Smooth muscle cell (in vitro differentiated cells): ENCODE results near the gene FBXO45. TPM values are rescaled to one million over a fixed set of nuclear protein-coding genes. Genes with fewer than 3 reads are reported as not detected.
"Not testable (repeated sequence)": the region's sequence is repeated elsewhere in the genome, so short reads cannot be mapped to it uniquely, and the experiment has no call there.

Experiments used
- DNase-seq: peaks from one replicate; lab custom pipeline; 2025; ENCODE audit not compliant: unreplicated experiment; lab: John Stamatoyannopoulos, UW
- H2AFZ ChIP-seq: fragments of 200-600 bp; sonication (generic); 2 replicates; pipeline ENCODE4 v1.6.0; 2016; ENCODE audit warnings: antibody characterized with exemption, low read depth, mild to moderate bottlenecking
- H3F3A ChIP-seq: fragments of 200-600 bp; sonication (generic); 2 replicates; pipeline ENCODE4 v1.6.0; 2017; ENCODE audit warnings: antibody characterized with exemption, low read depth
- H3K27ac ChIP-seq: fragments of 200-600 bp; sonication (generic); 2 replicates; pipeline ENCODE4 v1.5.1; 2016; ENCODE audit warnings: low read depth, mild to moderate bottlenecking
- H3K27me3 ChIP-seq: fragments of 200-600 bp; sonication (generic); 2 replicates; pipeline ENCODE4 v1.6.1; 2016; ENCODE audit warnings: low read depth, mild to moderate bottlenecking
- H3K36me3 ChIP-seq: fragments of 200-600 bp; sonication (generic); 2 replicates; pipeline ENCODE4 v1.5.1; 2016; ENCODE audit warnings: low read depth
- H3K4me1 ChIP-seq: fragments of 200-600 bp; sonication (generic); 2 replicates; pipeline ENCODE4 v1.5.1; 2016; ENCODE audit warnings: low read depth
- H3K4me2 ChIP-seq: fragments of 200-600 bp; sonication (generic); 2 replicates; pipeline ENCODE4 v1.6.0; 2016; ENCODE audit warnings: mild to moderate bottlenecking
- H3K4me3 ChIP-seq: fragments of 200-600 bp; sonication (generic); 2 replicates; pipeline ENCODE4 v1.5.1; 2016; ENCODE audit warnings: mild to moderate bottlenecking
- H3K79me2 ChIP-seq: fragments of 200-600 bp; sonication (generic); 2 replicates; pipeline ENCODE4 v1.6.0; 2016; ENCODE audit warnings: low read depth, mild to moderate bottlenecking
- H3K9ac ChIP-seq: fragments of 200-600 bp; sonication (generic); 2 replicates; pipeline ENCODE4 v1.6.0; 2016; ENCODE audit warnings: low read depth
- H3K9me3 ChIP-seq: fragments of 200-600 bp; sonication (generic); replicated peaks from 2 replicates; pipeline ENCODE4 v1.5.1; 2016; ENCODE audit warnings: low read depth
- H4K20me1 ChIP-seq: fragments of 200-600 bp; sonication (generic); 2 replicates; pipeline ENCODE4 v1.6.0; 2016; ENCODE audit warnings: low read depth
- CTCF ChIP-seq: fragments of 200-600 bp; sonication (generic); IDR thresholded peaks from 2 replicates; pipeline ENCODE4 v1.5.1; 2017; ENCODE audit warnings: borderline replicate concordance, mild to moderate bottlenecking, antibody characterized with exemption; ENCODE audit not compliant: insufficient read depth, poor library complexity, severe bottlenecking
- WGBS: methylation state at CpG from one replicate; pipeline ENCODE4 v1.1.7; 2016; ENCODE audit warnings: low lambda C conversion rate; 5-methylcytosine and 5-hydroxymethylcytosine counted together
- polyA plus RNA-seq: library from polyadenylated mRNA; unstranded; fragments of >200 nt; fragmentation: Nextera tagmentation; extraction: Ambion mirVana; gene quantifications from 2 replicates; pipeline ENCODE4 v1.2.1, GENCODE V29; 2016
- total RNA-seq: library from RNA; depleted of rRNA; stranded (reverse); fragments of >200 nt; gene quantifications from 2 replicates; pipeline ENCODE4 v1.2.3, GENCODE V29; 2014

FBXO45 gene
- total and polyA plus RNA-seq, 2 experiments from 2014 or later: 5.8 to 13.1 TPM

DNA sequence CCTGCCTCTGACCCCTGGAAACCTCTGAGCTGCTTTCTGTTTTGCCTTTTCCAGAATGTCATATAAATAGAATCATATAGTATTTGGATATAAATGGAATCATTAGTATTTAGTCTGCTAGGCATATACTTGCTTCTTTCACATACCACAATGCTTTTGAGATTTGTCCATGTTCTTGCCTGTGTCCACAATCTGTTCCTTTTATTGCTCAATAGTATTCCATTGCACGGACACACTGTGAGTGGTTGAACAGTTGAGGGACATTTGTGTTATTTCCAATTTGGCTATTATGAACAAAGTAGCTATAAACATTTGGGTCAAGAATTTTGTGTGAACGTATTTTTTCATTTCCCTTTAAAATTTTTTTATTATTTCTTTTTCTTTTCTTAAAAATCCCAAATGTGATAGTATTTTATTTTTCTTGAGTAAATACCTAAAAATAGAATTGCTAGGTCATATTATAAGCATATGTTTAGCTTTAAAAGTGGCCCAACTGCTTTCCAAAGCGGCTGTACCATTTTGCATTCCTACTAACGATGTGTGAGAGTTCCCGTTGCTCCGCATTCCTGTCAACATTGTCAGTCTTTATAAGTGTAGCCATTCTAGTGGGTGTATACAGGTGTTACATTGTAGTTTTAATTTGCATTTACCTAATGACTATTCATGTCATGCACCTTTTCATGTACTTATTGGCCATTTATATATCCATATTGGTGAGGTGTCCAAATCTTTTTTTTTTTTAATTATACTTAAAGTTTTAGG, 26.6 kb upstream of the FBXO45 start:
- WGBS: 88% methylated on average over 6 of the region's 6 CpGs
- no peak for TF ChIP-seq CTCF
- no peaks in the 10 kb centered on the region for H3K9me3 ChIP-seq

GRCh38 chr3:196544491-196544992, 23.9 kb upstream of the FBXO45 start:
- Histone ChIP-seq H3K4me2 (no peak overlapping the region), H2AFZ (no peak overlapping the region), H3K4me3 (no peak overlapping the region), H3K9me3 (no peaks in the 10 kb centered on the region), H3K79me2 (no peaks in the 10 kb centered on the region), H3K9ac (no peak overlapping the region), H3K4me1 (no peaks in the 10 kb centered on the region), H4K20me1 (no peaks in the 10 kb centered on the region), H3K36me3 (no peaks in the 10 kb centered on the region), H3F3A (no peaks in the 10 kb centered on the region), H3K27me3 (no peaks in the 10 kb centered on the region), H3K27ac (no peak overlapping the region)
- WGBS: 99% methylated on average over 2 of the region's 2 CpGs
- TF ChIP-seq CTCF: no peak
- no peak for DNase-seq

More for the DNA sequence above, 26.6 kb upstream of the FBXO45 start:
- no peak overlapping the region for H2AFZ ChIP-seq
- no peaks in the 10 kb centered on the region for H3K79me2 ChIP-seq
- no peaks in the 10 kb centered on the region for H4K20me1 ChIP-seq
- no peaks in the 10 kb centered on the region for H3K36me3 ChIP-seq
- H3K9ac ChIP-seq: no peak overlapping the region
- H3K27me3 ChIP-seq: no peaks in the 10 kb centered on the region
- no peaks in the 10 kb centered on the region for H3F3A ChIP-seq
- no peak overlapping the region for H3K4me3 ChIP-seq
- H3K4me2 ChIP-seq: no peak overlapping the region
- H3K4me1 ChIP-seq: no peaks in the 10 kb centered on the region
- DNase-seq: no peak
- H3K27ac ChIP-seq: no peak overlapping the region

- H3K36me3 ChIP-seq: no peaks in the 10 kb centered on the region
- no peaks in the 10 kb centered on the region for H3K27me3 ChIP-seq
- H3K4me1 ChIP-seq: no peaks in the 10 kb centered on the region
- H3K4me2 ChIP-seq: no peak overlapping the region
- no peak overlapping the region for H3K27ac ChIP-seq
- H3K79me2 ChIP-seq: no peaks in the 10 kb centered on the region
- no peak overlapping the region for H2AFZ ChIP-seq
- no peaks in the 10 kb centered on the region for H3F3A ChIP-seq
- H3K9ac ChIP-seq: no peak overlapping the region
- no peaks in the 10 kb centered on the region for H3K9me3 ChIP-seq
- TF ChIP-seq CTCF: no peak
- no peaks in the 10 kb centered on the region for H4K20me1 ChIP-seq
- no peak overlapping the region for H3K4me3 ChIP-seq
- WGBS: 94% methylated on average over 5 of the region's 5 CpGs
- DNase-seq: no peak
Observed at GRCh38 chr3:196546537-196546936, 21.9 kb upstream of the FBXO45 start.

DNA sequence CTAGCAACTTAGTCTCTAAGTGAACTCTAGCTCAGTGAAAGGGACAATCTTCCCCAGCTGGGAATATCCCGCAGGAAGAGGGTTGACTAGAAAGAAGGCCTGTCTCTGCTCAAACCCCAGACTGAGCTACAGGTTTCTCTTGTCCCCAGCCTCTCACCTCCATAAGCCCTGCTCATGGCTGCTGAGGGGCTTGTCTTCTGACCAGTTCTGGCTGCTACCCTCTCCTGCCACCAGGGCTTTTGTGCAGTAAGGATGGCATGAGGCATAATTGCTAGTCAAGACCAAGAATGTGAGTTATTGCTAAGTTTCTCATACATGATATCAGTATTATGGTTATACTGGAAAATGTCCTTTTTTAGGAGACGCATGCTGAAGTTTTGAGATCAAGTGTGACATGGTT, 21.4 kb upstream of the FBXO45 start:
- Histone ChIP-seq H3K27me3 (no peaks in the 10 kb centered on the region), H3F3A (no peaks in the 10 kb centered on the region), H3K27ac (no peak overlapping the region), H2AFZ (no peak overlapping the region), H3K9ac (no peak overlapping the region), H3K4me2 (no peak overlapping the region), H3K36me3 (no peaks in the 10 kb centered on the region), H3K9me3 (no peaks in the 10 kb centered on the region), H4K20me1 (no peaks in the 10 kb centered on the region), H3K4me3 (no peak overlapping the region), H3K79me2 (no peaks in the 10 kb centered on the region), H3K4me1 (no peaks in the 10 kb centered on the region)
- 97% methylated on average over 2 of the region's 2 CpGs for WGBS
- TF ChIP-seq CTCF: no peak
- DNase-seq: no peak

DNA sequence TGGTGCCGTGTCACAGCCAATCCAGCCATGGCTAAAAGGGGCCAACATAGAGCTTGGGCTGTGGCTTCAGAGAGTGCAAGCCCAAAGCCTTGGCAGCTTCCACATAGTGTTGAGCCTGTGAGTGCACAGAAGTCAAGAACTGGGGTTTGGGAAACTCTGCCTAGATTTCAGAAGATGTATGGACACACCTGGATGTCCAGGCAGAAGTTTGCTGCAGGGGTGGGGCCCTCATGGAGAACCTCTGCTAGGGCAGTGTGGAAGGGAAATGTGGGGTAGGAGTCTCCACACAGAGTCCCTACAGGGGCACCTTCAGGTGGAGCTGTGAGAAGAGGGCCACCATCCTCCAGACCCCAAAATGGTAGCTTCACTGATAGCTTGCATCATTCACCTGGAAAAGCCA, 19.1 kb upstream of the FBXO45 start:
- H3K36me3 ChIP-seq: not testable (repeated sequence)

More for the DNA sequence above, 19.1 kb upstream of the FBXO45 start:
- H3F3A ChIP-seq, H3K4me1 ChIP-seq, DNase-seq, H3K9ac ChIP-seq, H3K27me3 ChIP-seq, H3K79me2 ChIP-seq, H3K4me3 ChIP-seq, H2AFZ ChIP-seq, H3K27ac ChIP-seq, H3K9me3 ChIP-seq, H4K20me1 ChIP-seq, H3K4me2 ChIP-seq: not testable (repeated sequence)
- WGBS: 96% methylated on average over 1 of the region's 1 CpG
